ENCODE data around the gene FANCC. TPM values are rescaled to one million over a fixed set of nuclear protein-coding genes. Genes with fewer than 3 reads are reported as not detected.
"Not testable (repeated sequence)": the region's sequence is repeated elsewhere in the genome, so short reads cannot be mapped to it uniquely, and the experiment has no call there.

The FANCC gene
- total RNA-seq, 1 experiment from 2014 or later = 44.7 TPM

DNA sequence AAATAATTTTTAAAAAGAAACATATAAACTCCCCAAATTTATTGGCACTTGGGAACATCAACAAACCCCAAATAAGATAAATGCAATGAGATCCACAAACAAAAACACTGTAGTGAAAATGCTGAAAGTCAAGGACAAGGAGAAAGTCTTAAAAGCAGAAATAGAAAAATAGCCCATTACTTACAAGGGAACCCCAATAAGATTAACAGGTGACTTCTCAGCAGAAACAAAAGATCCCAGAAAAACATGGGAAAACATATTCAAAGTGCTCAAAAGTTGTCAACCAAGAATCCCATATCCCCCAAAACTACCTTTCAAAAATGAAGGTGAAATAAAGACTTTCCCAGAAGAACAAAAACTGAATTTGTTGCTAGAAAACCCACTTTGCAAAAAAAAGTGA is 40.0 kb downstream of the FANCC start:
- H3K36me3 ChIP-seq (ENCODE audit: low read depth) = no peaks in the 10 kb centered on the region
- H2AFZ ChIP-seq = no peak overlapping the region
- H3K27ac ChIP-seq = no peak overlapping the region
- POLR2A ChIA-PET (ENCODE audit: unreplicated experiment) = no interaction called here
- H3K79me2 ChIP-seq (ENCODE audit: low read depth) = no peaks in the 10 kb centered on the region
- H3K4me2 ChIP-seq = no peak overlapping the region
- H3K27me3 ChIP-seq (ENCODE audit: insufficient read depth, low read depth) = no peaks in the 10 kb centered on the region
- peaks cover 12% of the 10 kb centered on the region; the same call in 1 of the 2 replicates for H3K9me3 ChIP-seq (ENCODE audit: insufficient read depth, low read depth)
- BruUV-seq (replicated peaks) = no TSS peak
- intact Hi-C loops (cut with micrococcal nuclease; ENCODE audit: unreplicated experiment) = no loop called here
- H3K4me1 ChIP-seq (replicated peaks; ENCODE audit: insufficient read depth) = no peaks in the 10 kb centered on the region
- no peak for DNase-seq
- no peaks in the 10 kb centered on the region for H3F3A ChIP-seq (ENCODE audit: insufficient read depth, low read depth)
- CTCF ChIA-PET = no interaction called here
- H3K9me2 ChIP-seq (ENCODE audit: insufficient read depth) = no peaks in the 10 kb centered on the region
- no peak overlapping the region for H3K4me3 ChIP-seq
- H4K20me1 ChIP-seq (ENCODE audit: insufficient read depth) = no peaks in the 10 kb centered on the region
- TF ChIP-seq, protein P1, sequence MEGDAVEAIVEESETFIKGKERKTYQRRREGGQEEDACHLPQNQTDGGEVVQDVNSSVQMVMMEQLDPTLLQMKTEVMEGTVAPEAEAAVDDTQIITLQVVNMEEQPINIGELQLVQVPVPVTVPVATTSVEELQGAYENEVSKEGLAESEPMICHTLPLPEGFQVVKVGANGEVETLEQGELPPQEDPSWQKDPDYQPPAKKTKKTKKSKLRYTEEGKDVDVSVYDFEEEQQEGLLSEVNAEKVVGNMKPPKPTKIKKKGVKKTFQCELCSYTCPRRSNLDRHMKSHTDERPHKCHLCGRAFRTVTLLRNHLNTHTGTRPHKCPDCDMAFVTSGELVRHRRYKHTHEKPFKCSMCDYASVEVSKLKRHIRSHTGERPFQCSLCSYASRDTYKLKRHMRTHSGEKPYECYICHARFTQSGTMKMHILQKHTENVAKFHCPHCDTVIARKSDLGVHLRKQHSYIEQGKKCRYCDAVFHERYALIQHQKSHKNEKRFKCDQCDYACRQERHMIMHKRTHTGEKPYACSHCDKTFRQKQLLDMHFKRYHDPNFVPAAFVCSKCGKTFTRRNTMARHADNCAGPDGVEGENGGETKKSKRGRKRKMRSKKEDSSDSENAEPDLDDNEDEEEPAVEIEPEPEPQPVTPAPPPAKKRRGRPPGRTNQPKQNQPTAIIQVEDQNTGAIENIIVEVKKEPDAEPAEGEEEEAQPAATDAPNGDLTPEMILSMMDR (conservative IDR thresholded peaks at IDR 0.05) = no peak
- TF ChIP-seq EZH2 (IDR thresholded peaks at IDR 0.05; ENCODE audit: low read depth) = no peak

DNA sequence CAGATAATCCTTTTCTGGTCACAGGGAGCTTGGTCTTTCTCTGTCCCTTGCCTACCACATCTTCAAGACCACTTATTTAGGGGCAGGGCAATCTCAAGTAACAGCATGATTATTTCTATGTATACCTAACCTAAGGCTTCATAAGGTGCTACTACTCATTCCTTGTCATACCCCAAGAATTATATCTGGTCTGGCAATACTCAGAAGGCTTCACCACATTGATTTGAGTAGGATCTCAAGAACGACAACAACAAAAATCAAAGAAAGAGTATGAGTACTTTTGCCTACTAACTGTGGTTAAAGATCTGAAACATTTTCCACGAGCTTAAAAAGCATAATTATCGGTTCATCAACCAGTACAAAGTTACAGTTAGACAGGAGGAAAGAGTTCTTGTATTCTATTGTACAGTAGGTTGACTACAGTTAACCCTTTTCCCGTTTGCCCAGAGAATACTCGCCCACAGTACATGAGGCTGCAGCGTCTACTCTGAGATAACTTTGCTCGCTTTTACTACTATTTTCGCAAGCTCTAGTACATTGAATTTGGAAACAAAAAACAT is 41.0 kb downstream of the FANCC start:
- H3K27me3 ChIP-seq (ENCODE audit: insufficient read depth, low read depth) = no peaks in the 10 kb centered on the region
- intact Hi-C loops (cut with micrococcal nuclease; ENCODE audit: unreplicated experiment) = no loop called here
- CTCF ChIA-PET = no interaction called here

DNA sequence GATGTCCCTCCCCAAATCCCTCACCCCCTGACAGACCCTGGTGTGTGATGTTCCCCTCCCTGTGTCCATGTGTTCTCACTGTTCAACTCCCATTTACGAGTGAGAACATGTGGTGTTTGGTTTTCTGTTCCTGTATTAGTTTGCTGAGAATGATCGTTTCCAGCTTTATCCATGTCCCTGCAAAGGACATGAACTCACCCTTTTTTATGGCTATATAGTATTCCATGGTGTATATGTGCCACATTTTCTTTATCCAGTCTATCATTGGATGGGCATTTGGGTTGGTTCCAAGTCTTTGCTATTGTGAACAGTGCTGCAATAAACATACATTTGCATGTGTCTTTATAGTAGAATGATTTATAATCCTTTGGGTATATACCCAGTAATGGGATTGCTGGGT is 43.3 kb downstream of the FANCC start:
- H3K4me1 ChIP-seq (replicated peaks; ENCODE audit: insufficient read depth); H3K27ac ChIP-seq; intact Hi-C loops (cut with micrococcal nuclease; ENCODE audit: unreplicated experiment); H3K4me2 ChIP-seq; DNase-seq; H2AFZ ChIP-seq; BruUV-seq (replicated peaks); H3K9me2 ChIP-seq (ENCODE audit: insufficient read depth); H3K79me2 ChIP-seq (ENCODE audit: low read depth); H3K27me3 ChIP-seq (ENCODE audit: insufficient read depth, low read depth); H3K9me3 ChIP-seq (ENCODE audit: insufficient read depth, low read depth); H3K36me3 ChIP-seq (ENCODE audit: low read depth); CTCF ChIA-PET; H3F3A ChIP-seq (ENCODE audit: insufficient read depth, low read depth); H4K20me1 ChIP-seq (ENCODE audit: insufficient read depth); POLR2A ChIA-PET (ENCODE audit: unreplicated experiment); H3K4me3 ChIP-seq: not testable (repeated sequence)

More for the DNA sequence above, 41.0 kb downstream of the FANCC start:
- H3K36me3 ChIP-seq (ENCODE audit: low read depth) = no peaks in the 10 kb centered on the region
- BruUV-seq (replicated peaks) = no TSS peak
- POLR2A ChIA-PET (ENCODE audit: unreplicated experiment) = no interaction called here
- H3K4me3 ChIP-seq = no peak overlapping the region
- H3K9me3 ChIP-seq (ENCODE audit: insufficient read depth, low read depth) = peaks cover 12% of the 10 kb centered on the region; the same call in 1 of the 2 replicates
- H3K79me2 ChIP-seq (ENCODE audit: low read depth) = no peaks in the 10 kb centered on the region
- H3K4me1 ChIP-seq (replicated peaks; ENCODE audit: insufficient read depth) = no peaks in the 10 kb centered on the region
- no peak overlapping the region for H3K4me2 ChIP-seq
- H4K20me1 ChIP-seq (ENCODE audit: insufficient read depth) = no peaks in the 10 kb centered on the region
- no peak overlapping the region for H3K27ac ChIP-seq
- no peak overlapping the region for H2AFZ ChIP-seq
- TF ChIP-seq, protein P1 (conservative IDR thresholded peaks at IDR 0.05) = no peak
- TF ChIP-seq EZH2 (IDR thresholded peaks at IDR 0.05; ENCODE audit: low read depth) = no peak
- DNase-seq = no peak
- no peaks in the 10 kb centered on the region for H3F3A ChIP-seq (ENCODE audit: insufficient read depth, low read depth)
- no peaks in the 10 kb centered on the region; the same call in 1 of the 2 replicates for H3K9me2 ChIP-seq (ENCODE audit: insufficient read depth)
